HG02798 (cell line): Measurements from ENCODE around the gene SEC63.
A peak's percentile ranks its signal among the peaks of the same experiment; 100 is the strongest.
"Not testable (repeated sequence)": the region's sequence is repeated elsewhere in the genome, so short reads cannot be mapped to it uniquely, and the experiment has no call there.

Experiments
- ATAC-seq: cut with Tn5 transposase; IDR thresholded peaks from one replicate; pipeline ENCODE4 v1.9.1; 2021; ENCODE audit warnings: mild to moderate bottlenecking; ENCODE audit not compliant: unreplicated experiment, poor library complexity

The SEC63 gene

DNA sequence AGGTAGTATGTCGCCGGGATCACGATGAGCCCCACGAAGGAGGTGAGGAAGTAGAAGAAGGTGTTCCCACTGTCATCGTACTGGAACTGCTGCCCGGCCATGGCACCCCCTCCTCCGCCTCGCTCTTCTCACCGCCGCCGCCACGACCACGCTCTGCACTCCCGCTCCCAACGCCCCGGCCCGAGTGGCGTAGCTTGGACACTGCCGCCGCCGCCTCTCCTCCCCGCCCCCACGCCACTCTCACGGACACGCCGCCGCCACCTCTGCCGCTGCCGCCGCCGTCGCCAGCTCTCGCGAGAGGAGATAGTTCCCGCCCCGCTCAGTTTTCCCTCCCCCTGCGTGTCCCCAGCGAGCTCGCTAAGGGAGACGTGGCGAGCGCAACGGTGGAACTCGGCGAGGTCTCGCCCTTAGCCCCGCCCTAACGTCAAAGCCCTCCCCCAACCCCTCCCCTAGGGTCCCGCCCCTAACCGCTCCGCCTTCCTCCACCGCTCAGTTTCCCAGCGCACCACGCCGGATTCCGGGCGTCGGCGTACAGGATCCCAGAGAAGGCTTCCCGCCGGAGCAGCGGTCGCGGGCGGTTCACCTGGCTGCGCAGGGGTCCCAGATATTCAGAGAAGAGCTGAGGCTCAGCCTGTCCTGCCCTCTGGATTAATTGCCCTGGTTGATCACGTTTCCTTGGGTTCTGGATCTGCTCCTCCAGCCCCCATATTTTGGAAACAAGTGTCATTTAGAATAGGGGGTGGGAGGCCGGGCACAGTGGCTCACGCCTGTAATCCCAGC lies at the start of gene SEC63:
TSS of gene SEC63 (minus strand) at position 300 of the 780 bp plus-strand sequence. CDS start at position 101, 199 bp downstream.
- peak; percentile 95 for ATAC-seq

- no peak for ATAC-seq
These were observed 48.0 kb upstream of the SEC63 start for GRCh38 chr6:108005961-108006360.

DNA sequence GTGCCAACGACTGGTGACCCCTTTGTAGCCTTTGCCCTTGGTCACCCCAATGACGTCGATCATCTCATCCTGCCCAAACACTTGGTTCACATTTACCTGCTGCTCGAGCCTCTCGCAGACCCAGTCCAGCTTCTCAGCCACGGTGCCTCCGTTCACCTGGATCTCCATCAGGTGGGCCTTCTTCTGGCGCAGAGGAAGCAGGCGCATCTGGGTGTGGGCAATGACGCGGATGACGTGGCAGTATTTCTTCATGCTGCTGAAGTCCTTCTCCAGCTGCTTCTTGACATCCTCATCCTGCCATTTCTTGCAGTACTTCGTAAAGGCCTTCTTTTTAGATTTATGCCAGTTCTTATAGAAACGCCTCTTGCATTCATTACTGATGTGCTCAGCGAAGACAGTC lies 46.9 kb upstream of the SEC63 start:
- no peak for ATAC-seq

GRCh38 chr6:108002365-108003221 lies 44.6 kb upstream of the SEC63 start:
- ATAC-seq, result no peak

- no peak for ATAC-seq
These were observed 43.8 kb upstream of the SEC63 start for GRCh38 chr6:108001696-108002231.

DNA sequence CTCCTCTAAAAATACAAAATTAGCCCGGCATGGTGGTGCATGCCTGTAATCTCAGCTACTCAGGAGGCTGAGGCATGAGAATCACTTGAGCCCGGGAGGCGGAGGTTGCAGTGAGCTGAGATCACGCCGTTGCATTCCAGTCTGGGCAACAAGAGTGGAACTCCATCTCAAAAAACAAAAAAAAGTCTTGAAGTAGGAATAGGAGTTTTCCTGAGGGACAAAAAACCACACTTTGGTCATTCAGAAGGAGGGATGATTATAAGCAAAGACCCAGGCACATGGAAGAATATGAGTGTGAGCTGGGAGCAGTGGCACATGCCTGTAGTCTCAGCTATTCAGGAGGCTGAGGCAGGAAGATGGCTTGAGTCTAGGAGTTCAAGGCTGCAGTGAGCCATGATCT lies 42.3 kb upstream of the SEC63 start:
- not testable (repeated sequence) for ATAC-seq

GRCh38 chr6:107999341-107999740 lies 41.3 kb upstream of the SEC63 start:
- no peak for ATAC-seq

DNA sequence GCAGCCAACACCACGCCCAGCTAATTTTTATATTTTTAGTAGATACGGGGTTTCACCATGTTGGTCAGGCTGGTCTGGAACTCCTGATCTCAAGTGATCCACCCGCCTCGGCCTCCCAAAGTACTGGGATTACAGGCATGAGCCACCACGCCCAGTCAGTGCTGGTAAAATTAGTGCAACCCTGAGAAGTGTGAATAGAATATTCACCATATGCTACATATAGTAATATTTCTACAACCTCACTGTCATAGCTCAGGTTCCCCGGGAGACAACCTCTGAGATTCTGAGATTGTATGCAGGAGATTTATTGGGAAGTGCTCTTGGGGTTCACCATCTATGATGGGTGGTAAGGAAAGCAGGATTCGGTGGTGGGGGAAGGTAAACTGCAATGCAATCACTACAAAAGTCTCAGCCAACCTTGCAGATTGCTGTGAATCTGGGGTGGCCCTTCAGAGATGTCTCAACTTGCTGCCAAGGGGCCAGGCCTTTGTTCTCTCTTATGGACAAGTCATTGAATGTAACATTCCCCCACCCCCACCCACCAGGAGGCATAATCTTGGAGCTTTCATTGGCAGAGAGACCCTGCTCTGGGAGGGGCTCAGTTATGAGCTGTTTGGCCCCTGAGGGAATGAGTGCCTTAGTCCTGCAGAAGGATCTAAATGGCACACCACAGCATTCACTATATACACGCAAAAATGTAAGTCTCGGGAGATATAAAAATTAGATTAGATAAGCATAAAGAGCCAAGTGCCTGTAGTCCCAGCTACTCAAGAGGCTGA lies 34.0 kb upstream of the SEC63 start:
- no peak for ATAC-seq

DNA sequence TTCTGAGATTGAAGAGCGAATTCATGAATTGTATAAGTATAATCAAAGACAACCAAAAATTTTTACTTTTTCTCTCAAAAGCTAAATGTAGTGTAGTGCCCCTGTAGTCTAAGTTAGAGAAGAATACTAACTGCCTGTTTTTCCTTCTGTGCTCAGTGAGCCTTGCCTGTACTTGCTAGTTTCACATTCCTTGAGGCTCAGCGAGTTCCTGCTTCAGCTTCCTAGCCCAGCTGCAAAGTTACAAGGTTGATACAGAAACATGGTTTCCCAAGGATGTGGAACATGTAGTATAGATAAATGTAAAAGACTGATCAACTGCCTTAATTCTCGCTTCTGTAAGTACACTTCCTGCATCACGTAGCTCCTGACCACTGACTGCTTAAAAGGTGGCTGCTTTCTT lies 33.1 kb upstream of the SEC63 start:
- ATAC-seq, result no peak

- ATAC-seq, result not testable (repeated sequence)
These were observed 32.6 kb upstream of the SEC63 start for GRCh38 chr6:107990587-107990986.

- no peak for ATAC-seq
These were observed 31.4 kb upstream of the SEC63 start for GRCh38 chr6:107989166-107990094.

GRCh38 chr6:107988570-107988969 lies 30.6 kb upstream of the SEC63 start:
- ATAC-seq, result no peak

DNA sequence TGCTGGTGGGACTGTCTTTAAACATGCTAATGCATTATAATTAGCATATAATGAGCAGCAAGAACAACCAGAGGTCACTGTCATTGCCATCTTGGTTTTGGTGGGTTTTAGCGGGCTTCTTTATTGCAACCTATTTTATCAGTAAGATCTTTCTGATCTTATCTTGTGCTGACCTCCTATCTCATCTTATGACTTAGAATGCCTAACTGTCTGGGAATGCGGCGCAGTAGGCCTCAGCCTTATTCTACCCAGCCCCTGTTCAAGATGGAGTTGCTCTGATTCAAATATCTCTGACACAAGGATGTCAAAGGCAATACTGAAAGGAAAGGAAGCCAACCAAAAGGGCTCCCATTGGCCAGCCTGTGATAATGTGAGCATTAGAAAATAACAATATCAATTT lies 29.8 kb upstream of the SEC63 start:
- no peak for ATAC-seq

DNA sequence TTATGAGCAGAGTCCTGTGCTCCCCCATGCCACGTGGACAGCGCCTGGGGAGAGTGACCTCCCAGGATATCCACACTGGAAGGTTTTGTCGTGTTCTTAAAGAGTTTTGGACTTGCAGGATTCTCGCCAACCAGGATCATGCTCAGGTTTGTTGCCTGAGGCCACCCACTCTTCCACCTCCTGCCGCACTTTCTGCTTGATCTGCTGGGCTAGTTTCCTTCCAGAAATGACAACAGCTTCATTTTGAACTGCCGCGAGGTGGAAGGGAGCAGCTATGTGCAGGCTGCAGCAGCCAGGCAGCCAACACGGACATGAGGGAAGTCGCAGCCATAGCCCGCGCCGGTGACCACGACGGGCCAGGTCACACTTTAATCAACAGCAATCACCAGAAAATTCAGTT lies 27.7 kb upstream of the SEC63 start:
- no peak for ATAC-seq

- ATAC-seq, result no peak
These were observed 25.8 kb upstream of the SEC63 start for GRCh38 chr6:107983811-107984210.

GRCh38 chr6:107982486-107982885 lies 24.5 kb upstream of the SEC63 start:
- ATAC-seq, result no peak

GRCh38 chr6:107981695-107982094 lies 23.7 kb upstream of the SEC63 start:
- ATAC-seq, result no peak

DNA sequence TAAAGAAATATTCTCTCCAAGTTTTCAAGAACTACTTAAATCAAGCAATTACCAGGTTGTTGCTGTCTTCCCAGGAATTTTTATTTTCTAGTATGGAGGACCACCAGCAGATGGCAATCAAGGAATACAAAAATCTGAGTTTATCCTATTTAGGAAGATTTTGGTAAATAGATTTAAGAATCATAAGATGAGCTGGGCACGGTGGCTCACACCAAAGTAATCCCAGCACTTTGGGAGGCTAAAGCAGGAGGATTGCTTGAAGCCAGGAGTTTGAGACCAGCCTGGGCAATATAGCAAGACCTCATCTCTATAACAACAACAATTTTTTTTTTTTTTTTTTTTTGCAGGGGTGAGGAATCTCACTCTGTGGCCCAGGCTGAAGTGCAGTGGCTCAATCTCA lies 19.3 kb upstream of the SEC63 start:
- no peak for ATAC-seq

DNA sequence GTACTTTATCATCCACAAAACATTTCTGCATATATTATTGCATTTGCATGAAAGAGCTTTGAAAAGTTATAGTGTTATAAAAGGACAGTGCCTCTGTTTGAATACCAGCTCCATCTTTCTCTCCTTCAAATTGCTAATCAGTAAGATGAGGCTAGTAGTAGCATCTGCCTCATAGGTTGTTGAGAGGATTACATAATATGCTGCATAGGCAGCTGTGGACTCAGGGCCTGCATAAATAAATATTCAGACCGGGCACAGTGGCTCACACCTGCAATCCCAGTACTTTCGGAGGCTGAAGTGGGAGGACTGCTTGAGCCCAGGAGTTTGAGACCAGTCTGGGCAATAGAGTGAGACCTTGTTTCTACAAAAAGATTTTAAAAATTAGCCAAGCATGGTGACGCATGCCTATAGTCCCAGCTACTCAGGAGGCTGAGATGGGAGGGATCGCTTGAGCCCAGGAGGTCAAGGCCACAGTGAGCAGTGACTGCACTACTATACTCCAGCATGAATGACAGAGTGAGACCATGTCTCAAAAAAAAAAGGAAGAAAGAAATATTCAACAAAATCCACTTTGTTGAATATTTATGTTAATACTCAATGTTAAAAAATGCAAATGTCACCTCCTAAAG lies 18.3 kb upstream of the SEC63 start:
- no peak for ATAC-seq
